MCF 10A (cell line): ENCODE measurements around the gene HSD17B13. TPM values are rescaled to one million over a fixed set of nuclear protein-coding genes. Genes with fewer than 3 reads are reported as not detected.

ENCODE experiments used
- BruUV-seq: library from RNA; stranded (reverse); fragments of 400-500 nt; replicated peaks from 2 replicates; lab custom pipeline; 2021; lab: Mats Ljungman, UMichigan
- CTCF ChIA-PET: fragments of 300-600 bp; sonication (Branson Sonifier 250); formaldehyde crosslinking; extraction: SDS; loops from one replicate; lab custom pipeline; 2021; ENCODE audit warnings: antibody characterized with exemption, inconsistent platforms; lab: Yijun Ruan, JAX
- POLR2A ChIA-PET: fragments of 300-600, 350-650 bp; sonication (Branson Sonifier 250); formaldehyde crosslinking; extraction: SDS; loops from one replicate; lab custom pipeline; 2020; ENCODE audit warnings: antibody characterized with exemption, inconsistent platforms; lab: Yijun Ruan, JAX
- DNase-seq: peaks from one replicate; pipeline ENCODE4 v3.0.0-alpha.2; 2018; ENCODE audit not compliant: unreplicated experiment
- H3K27ac Mint-ChIP-seq: one replicate; pipeline ENCODE4 v1.8.0; 2022; ENCODE audit warnings: mild to moderate bottlenecking, low read depth, mixed read lengths; ENCODE audit not compliant: unreplicated experiment
- H3K27me3 Mint-ChIP-seq: one replicate; pipeline ENCODE4 v1.8.0; 2022; ENCODE audit warnings: mixed read lengths; ENCODE audit not compliant: insufficient read depth, unreplicated experiment
- H3K36me3 Mint-ChIP-seq: one replicate; pipeline ENCODE4 v1.8.0; 2022; ENCODE audit warnings: mild to moderate bottlenecking, moderate library complexity, mixed read lengths; ENCODE audit not compliant: insufficient read depth, unreplicated experiment
- H3K4me1 Mint-ChIP-seq: one replicate; pipeline ENCODE4 v1.8.0; 2022; ENCODE audit warnings: mixed read lengths; ENCODE audit not compliant: insufficient read depth, unreplicated experiment
- H3K4me3 Mint-ChIP-seq: one replicate; pipeline ENCODE4 v1.8.0; 2022; ENCODE audit warnings: mild to moderate bottlenecking, moderate library complexity, mixed read lengths; ENCODE audit not compliant: unreplicated experiment
- H3K9me3 Mint-ChIP-seq: one replicate; pipeline ENCODE4 v1.8.0; 2022; ENCODE audit warnings: mixed read lengths; ENCODE audit not compliant: unreplicated experiment
- CTCF ChIP-seq: fragments of 200-600 bp; IDR thresholded peaks from one replicate; pipeline ENCODE4 v1.8.0; 2022; ENCODE audit warnings: antibody characterized with exemption, mild to moderate bottlenecking; ENCODE audit not compliant: unreplicated experiment
- intact Hi-C: fragments of 100-400 bp; cut with micrococcal nuclease; formaldehyde crosslinking; loops from 2 replicates; pipeline ENCODE4 v1.14.1; 2022
- total RNA-seq: library from RNA; stranded (reverse); gene quantifications from 2 replicates; pipeline ENCODE4 v1.2.3, GENCODE V29; 2022

The HSD17B13 gene
- total RNA-seq, 1 experiment from 2014 or later = not detected

- BruUV-seq = no TSS peak
- POLR2A ChIA-PET = interaction anchor here (0.9 kb wide), 1 partner anchor 197 kb away, joined by 3 read pairs; no protein-coding TSS in a partner anchor
- CTCF ChIA-PET = interaction anchor here (0.6 to 1.6 kb wide), 12 partner anchors 9 to 1094 kb away, joined by 3 to 8 read pairs (median 3); partner anchors contain the start of gene HSD17B11
Observed at GRCh38 chr4:87270825-87271224, 51.9 kb downstream of the HSD17B13 start.

GRCh38 chr4:87270144-87270543 is 52.5 kb downstream of the HSD17B13 start:
- no peaks in the 10 kb centered on the region for H3K9me3 Mint-ChIP-seq
- H3K27ac Mint-ChIP-seq = no peak overlapping the region
- POLR2A ChIA-PET = interaction anchor here (0.8 to 1.5 kb wide), 2 partner anchors 84 to 195 kb away, joined by 3 read pairs; no protein-coding TSS in a partner anchor
- no peak overlapping the region for H3K4me3 Mint-ChIP-seq
- no peaks in the 10 kb centered on the region for H3K4me1 Mint-ChIP-seq
- CTCF ChIA-PET = interaction anchor here (0.6 to 1.5 kb wide), 11 partner anchors 9 to 1095 kb away, joined by 3 to 9 read pairs (median 4); no protein-coding TSS in a partner anchor
- peak; percentile 63 for DNase-seq
- peak; percentile 59 for TF ChIP-seq CTCF
- no TSS peak for BruUV-seq
- intact Hi-C loops = loop anchor here (1.0 to 5.0 kb wide), 7 partner anchors 82 to 579 kb away; no protein-coding TSS in a partner anchor
- H3K36me3 Mint-ChIP-seq = no peaks in the 10 kb centered on the region
- H3K27me3 Mint-ChIP-seq = no peaks in the 10 kb centered on the region

More at GRCh38 chr4:87270825-87271224, 51.9 kb downstream of the HSD17B13 start:
- TF ChIP-seq CTCF = no peak
- no peak overlapping the region for H3K4me3 Mint-ChIP-seq
- intact Hi-C loops = loop anchor here (1.0 to 5.0 kb wide), 7 partner anchors 81 to 578 kb away; no protein-coding TSS in a partner anchor
- no peaks in the 10 kb centered on the region for H3K36me3 Mint-ChIP-seq
- DNase-seq = no peak
- H3K27ac Mint-ChIP-seq = no peak overlapping the region
- H3K9me3 Mint-ChIP-seq = no peaks in the 10 kb centered on the region
- no peaks in the 10 kb centered on the region for H3K27me3 Mint-ChIP-seq
- no peaks in the 10 kb centered on the region for H3K4me1 Mint-ChIP-seq

GRCh38 chr4:87268411-87268810 is 54.3 kb downstream of the HSD17B13 start:
- CTCF ChIA-PET = interaction anchor here (0.6 to 1.3 kb wide), 6 partner anchors 10 to 203 kb away, joined by 3 to 4 read pairs (median 4); no protein-coding TSS in a partner anchor

More at GRCh38 chr4:87268411-87268810, 54.3 kb downstream of the HSD17B13 start:
- Mint-ChIP-seq H3K4me1 (no peaks in the 10 kb centered on the region), H3K9me3 (no peaks in the 10 kb centered on the region), H3K27ac (no peak overlapping the region), H3K4me3 (no peak overlapping the region), H3K36me3 (no peaks in the 10 kb centered on the region), H3K27me3 (no peaks in the 10 kb centered on the region)
- no TSS peak for BruUV-seq
- TF ChIP-seq CTCF = no peak
- intact Hi-C loops = no loop called here
- no peak for DNase-seq
- POLR2A ChIA-PET = interaction anchor here (1.5 kb wide), 1 partner anchor 85 kb away, joined by 3 read pairs; no protein-coding TSS in a partner anchor
